OCI-M2 (cell line): Measurements from ENCODE around the gene UBTD2.
"Not testable (repeated sequence)": the region's sequence is repeated elsewhere in the genome, so short reads cannot be mapped to it uniquely, and the experiment has no call there.

Experiments
- DNase-seq: peaks from one replicate; lab custom pipeline; 2025; ENCODE audit not compliant: unreplicated experiment; lab: John Stamatoyannopoulos, UW

UBTD2 gene, protein sequence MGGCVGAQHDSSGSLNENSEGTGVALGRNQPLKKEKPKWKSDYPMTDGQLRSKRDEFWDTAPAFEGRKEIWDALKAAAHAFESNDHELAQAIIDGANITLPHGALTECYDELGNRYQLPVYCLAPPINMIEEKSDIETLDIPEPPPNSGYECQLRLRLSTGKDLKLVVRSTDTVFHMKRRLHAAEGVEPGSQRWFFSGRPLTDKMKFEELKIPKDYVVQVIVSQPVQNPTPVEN

DNA sequence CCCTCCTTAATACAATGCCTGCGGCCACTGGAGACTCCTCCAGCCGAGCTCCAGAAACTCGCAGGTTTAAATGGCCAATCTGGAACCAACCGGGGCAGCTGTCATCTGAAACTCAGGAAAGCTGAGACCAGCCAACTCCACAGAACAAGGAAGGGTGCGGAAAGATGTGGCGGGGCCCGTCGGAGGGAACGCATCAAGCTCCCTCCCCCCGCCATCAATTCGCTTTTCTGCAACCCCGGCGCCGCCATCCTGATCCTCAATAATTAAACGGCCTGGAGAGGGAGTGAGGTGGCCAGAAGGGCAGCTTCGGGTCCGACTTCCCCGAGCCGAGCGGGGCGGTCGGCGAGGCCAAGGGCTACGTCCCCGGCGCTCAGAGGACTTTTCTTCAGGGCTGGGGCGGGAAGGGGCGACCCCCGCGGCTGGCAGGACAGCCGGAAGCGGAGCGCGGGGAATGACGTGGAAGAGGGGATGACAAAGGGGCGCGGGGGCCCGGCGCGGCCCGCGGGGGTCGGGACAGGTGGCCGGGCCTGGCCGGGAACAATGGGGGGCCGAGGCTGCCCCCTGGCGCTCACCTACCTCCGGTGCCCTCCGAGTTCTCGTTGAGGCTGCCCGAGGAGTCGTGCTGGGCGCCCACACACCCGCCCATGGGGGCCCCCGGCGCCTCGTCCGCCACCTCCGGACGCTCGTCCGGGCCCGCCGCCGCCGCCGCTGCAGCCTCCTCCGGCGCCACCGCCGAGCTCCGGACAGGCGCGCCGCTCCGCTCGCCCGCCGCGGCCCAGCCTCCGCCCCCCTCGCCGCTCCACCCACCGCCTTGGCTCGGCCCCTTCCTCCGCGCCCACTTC is at the start of gene UBTD2:
Gene UBTD2, minus strand, starts transcription at position 745 of the 842 bp plus-strand sequence. Its CDS starts 99 bp downstream, at position 646.
- no peak for DNase-seq

DNA sequence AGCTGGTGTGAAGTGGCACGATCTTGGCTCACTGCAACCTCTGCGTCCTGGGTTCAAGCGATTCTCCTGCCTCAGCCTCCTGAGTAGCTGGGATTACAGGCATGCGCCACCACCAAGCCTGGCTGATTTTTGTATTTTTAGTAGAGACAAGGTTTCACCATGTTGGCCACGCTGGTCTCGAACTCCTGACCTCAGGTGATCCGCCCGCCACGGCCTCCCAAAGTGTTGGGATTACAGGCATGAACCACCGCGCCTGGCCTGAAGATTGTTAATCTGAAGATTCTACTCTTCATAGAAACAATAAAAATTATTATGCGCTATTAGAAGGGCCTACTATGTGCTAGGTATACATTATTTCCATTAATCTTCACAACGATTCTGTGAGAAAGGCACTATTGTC is 43.3 kb upstream of the UBTD2 start:
- DNase-seq = not testable (repeated sequence)

DNA sequence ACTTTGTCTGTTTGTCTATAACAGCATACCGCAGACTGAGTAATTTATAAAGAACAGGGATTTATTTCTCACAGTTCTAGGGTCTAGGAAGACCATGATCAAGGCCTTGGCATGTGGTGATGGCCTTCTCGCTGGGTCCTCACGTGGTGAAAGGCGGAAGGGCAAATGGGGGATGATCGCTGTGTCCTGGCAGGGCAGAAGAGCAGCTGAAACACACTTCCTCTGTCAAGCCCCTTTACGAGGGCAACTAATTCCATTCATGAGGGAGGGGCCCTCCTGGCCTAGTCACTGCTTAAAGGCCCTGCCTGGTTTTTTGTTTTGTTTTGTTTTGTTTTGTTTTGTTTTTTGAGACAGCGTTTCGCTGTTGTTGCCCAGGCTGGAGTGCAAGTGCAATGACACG is 41.9 kb upstream of the UBTD2 start:
- DNase-seq = no peak

DNA sequence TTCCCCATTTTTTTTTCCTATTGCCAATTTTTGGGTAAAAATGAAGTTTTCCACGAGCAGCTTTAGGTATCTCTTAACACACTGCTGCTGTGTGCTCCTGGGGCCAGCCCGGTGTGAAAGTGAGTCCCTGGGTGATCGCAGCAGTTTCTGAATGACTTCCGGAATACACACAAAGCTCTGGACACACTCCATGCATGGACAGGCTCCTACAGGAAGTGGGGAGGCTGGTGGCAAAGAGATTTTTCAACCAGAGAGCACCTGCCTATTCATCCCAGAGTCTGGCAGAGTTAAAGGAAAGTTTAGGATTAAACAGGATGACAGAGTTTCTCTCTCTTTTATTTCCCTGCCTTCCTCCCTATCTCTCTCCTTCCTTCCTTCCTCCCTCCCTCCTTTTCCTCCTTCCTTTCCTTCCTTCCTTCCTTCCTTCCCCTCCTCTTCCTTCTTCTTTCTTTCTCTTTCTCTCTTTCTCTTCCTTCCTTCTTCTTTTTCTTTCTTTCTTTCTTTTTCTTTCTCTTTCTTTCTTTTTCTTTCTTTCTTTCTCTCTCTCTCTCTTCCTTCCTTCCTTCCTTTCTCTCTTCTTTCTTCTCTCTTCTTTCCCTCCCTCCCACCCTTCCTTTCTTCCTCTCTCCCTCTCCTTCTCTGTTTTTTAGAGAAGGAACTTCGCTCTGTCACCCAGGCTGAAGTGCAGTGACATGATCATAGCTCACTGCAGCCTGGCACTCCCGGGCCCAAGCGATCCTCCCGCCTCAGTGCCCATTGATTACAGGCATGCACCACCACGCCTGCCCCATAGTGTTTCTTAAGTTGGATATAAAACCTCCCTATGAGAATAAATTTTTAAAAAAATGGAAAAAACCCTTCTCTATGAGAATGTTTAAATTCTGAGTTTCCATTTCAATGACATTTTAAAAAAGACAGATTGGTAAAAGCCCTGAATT is 38.7 kb upstream of the UBTD2 start:
- no peak for DNase-seq

DNA sequence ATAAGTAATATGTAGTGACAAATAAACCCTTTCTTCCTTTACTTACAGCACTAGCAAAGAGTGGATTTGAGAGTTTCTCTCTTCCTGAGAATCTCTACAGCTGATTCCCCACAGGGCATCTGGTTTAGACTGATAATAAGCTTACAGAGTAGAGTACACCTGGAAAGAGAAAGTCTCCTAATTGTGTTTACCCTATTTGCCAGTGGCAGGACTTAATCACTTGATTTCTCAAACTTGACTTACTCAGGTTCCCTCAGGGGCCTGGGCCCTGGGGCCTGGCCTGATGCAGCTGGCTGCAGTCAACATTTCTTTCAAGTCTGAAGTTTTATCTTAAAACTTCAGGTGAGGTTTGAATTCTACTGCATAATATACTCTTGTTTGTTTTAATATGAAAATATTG is 38.0 kb upstream of the UBTD2 start:
- no peak for DNase-seq

DNA sequence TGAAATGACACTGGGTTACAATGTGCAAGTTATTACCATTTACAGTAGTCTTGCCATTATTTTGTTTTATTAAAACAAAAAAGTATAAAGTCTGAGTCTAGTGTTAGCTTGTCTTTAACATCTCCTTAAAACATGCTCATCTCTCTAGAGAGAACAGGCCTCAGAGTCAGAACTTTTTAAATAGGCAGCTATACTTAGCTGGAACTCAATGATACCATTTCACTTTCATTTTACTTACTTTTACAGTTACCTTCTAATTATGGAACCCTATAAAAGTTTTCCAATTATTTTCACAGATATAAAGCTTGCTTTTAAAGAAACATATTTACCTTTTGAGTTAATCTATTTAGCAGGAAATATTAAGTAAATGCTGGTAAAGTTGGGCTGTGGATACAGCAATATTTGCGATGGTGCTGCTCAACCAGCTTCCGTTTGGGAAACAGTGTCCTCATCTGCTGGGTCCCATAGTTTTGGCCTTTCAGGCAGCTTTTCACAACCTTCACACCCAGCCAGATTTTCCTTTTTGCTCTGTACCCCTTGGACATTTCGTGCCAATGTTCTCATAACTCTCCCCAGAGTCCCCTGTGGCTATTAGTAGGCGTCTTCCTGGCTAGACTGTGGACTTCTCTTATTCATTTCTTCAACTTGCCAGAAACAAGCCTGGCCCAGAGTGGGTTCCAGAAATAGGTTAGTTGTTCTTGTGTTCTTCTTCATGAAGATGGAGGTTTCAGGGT is 36.3 kb upstream of the UBTD2 start:
- DNase-seq = no peak

DNA sequence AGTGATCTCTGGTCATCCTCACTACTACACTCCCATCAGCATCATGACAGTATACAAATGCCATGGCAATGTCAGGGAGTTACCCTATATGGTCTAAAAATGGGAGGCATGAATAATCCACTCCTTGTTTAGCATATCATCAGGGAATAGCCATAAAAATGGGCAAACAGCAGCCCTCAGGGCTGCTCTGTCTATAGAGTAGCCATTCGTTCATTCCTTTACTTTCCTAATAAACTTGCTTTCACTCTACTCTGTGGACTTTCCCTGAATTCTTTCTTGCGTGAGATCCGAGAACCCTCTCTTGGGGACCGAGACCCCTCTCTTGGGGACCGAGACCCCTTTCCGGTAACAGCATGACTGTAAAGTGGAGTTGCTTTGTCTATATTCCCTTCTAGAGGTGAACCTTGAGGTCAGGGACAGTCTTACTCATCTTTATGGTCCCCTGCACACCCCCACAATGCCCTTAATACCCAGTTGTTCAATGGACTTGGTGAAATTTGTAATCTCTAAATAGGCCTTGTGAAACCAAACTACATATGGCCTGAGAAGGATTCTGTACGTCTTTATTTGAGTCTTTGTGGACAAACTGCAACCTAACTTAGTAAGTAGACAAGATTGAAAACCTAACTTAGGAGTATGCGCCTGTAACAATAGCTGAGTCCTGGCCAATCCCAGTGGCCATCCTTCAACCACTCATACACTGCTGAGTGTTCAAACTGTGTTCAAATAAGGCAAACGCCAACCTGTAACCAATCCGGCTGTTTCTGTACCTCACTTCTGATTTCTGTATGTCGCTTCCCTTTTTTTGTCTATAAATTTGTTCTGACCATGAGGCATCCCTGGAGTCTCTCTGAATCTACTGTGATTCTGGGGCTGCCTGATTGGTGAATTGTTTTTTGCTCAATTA is 32.3 kb upstream of the UBTD2 start:
- no peak for DNase-seq

DNA sequence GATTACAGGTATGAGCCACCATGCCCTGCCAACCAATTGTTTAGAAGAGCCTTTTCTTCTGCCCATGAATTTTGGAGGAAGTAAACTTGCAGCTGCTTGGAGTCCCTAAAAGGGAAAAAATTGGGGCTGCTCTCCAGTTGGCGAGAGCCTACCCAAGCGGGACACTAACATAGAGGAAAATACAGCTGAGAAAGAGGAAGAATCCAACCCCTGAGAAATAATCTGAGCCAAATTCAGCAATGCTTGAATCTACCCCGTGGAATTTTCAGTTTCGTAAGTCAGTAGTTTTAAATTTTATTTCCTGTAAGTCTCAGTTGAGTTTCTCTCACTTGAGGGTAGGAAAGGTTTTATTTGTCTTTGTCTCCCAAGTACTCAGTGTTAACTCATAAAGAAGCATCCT is 30.4 kb upstream of the UBTD2 start:
- DNase-seq = no peak

DNA sequence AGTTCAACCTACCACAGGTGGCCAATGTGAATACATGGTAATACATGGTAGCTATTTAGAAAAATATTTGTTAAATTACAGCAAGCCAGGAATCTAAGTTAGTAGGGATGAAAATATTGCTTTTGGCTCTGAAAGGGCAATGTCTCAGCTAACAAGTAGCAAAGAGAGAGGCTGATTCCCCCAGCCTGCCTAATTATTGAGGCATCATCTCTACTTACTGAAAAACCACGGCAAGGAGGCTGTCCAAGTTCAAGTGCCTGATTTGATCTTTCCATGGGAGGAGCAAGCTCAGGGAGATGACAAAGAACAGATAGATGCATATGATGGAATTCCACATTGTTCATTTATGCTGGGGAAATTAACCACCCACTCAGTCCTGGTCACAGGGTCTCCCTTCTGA is 28.7 kb upstream of the UBTD2 start:
- DNase-seq = no peak

DNA sequence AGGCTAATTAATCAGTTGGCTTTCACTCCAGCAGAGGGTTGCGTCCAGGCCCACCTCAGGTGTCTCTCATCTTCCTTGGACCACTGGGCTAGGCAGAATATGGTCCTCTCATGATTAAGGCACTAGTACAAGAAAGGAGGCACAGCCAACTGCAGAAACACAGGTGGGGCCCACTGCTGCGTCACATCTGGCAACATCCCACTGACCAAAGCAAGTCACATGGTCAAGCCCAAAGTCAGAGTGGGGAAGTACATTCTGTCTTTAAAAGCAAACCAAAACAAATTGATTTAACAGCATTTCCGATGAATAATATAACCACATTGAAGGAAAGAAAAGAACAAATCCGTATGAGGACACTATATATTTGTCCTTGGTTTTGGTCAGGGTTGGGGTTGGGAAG is 28.0 kb upstream of the UBTD2 start:
- no peak for DNase-seq

DNA sequence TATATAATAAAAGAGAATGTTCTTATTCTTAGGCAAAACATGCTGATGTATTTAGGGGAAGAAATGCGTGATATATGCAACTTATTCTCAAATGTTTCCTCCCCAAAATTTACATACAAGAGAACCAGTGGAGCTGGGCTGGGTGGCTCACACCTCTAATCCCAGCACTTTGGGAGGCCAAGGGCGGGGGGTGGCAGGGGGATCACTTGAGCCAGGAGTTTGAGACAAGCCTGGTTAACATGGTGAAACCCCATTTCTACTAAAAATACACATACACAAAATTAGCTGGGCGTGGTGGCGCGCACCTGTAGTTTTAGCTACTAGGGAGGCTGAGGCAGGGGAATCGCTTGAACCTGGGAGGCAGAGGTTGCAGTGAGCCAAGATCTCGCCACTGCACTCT is 27.5 kb upstream of the UBTD2 start:
- no peak for DNase-seq

DNA sequence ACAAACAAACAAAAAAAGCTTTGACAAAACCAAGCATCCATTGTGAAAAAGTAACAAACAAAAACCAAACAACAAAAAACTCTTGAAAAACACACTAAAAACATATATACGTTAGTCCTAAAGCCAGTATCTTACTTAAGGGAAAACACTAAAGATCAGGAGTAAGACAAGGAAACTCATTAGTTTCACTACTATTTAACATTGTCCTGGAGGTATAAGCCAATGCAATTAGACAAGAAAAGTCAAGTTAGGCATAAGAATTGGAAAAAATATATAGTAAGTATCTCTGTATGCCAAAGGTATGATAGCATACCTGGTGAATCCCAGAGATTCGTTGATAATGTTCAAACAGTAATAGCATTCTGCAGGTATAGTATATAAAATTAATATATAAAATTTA is 21.8 kb upstream of the UBTD2 start:
- DNase-seq = no peak

DNA sequence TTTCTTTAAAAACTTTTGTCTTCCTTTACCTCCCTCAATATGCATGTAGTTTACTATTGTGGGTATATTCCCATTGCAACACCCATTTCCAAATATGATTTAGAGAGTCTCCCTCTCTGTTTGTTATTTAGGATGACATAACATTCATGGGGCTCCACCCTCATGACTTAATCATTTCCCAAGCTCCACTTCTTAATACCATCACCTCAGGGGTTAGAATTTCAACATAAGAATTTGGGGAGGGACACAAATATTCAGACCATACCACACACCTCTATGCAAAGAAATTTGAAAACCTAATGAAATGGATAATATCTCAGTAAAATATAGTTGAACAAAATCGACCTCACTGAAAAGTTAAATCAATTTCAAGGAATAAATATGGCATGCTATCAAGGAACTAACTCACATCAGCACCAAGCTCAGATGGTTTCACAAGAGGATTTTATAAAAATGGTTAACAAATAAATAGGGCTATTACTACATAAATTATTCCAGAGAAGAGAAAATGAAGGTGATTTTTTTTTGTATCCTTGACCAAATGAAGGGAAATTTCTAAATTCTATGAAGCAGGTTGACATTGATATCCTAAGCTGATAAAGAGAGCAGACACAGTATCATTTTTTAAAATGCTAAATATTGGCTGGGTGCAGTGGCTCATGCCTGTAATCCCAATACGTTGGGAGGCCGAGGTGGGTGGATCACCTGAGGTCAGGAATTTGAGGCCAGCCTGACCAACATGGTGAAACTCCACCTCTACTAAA is 20.2 kb upstream of the UBTD2 start:
- DNase-seq = no peak

DNA sequence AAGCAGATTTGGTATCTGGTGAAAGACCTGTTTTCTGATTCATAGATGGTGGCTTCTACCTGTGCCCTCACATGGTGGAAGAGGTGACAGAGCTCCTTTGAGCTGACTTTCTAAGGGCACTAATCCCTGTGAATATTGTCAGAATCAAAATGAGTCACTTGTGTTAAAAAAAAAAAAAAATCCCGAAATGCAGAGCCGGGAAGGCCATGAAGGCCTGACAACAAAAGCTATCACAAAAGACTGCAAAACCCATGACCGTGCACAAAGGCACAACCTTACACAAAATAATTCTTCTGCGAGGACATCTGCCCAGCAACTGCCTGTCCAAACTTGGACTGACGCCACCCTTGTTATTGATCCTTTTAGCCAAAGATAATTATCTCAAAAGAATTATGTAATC is 19.6 kb upstream of the UBTD2 start:
- no peak for DNase-seq

DNA sequence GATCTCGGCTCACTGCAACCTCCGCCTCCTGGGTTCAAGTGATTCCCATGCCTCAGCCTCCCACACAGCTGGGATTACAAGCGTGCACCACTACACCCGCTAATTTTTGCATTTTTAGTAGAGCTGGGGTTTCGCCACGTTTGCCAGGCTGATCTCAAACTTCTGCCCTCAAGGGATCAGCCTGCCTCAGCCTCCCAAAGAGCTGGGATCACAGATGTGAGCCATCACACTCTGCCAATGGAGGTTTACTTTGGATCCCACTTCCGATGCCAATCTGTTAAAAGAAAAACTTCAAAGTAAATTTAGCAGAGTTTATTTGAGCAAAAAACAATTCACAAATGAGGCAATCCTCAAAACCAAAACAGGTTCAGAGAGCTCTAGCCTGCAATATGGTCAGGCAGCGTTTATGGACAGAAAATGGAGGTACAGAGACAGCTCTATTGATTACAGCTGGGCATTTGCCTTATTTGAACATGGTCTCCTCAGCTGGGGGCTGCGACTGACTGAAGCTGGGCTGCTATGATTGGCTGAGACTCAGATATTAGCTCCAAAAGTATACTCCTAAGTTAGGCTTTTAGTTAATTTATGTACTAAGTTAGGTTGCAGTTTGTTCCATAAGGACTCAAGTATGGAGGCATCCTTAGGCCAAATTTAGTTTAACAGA is 18.6 kb upstream of the UBTD2 start:
- no peak for DNase-seq

DNA sequence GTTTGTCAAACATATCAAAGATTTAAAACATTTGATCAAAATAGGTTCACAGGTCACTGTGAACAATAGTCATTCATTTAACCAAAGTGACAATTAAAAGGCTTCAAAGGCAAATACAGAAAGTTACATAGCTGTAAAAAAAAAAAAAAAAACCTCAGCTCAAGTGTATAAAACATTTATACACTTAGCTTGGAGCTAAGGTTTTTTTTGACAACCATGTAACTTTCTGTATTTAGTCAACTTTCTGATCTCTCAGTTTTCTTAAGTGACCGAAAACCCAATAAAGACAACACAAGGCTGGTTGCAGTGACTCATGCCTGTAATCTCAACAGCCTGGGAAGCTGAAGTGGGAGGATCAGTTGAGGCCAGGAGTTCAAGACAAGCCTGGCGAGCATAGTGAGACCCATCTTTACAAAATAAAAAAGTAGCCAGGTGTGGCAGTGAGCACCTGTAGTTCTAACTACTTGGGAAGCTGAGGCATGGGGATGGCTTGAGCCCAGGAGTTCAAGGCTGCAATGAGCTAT is 16.4 kb upstream of the UBTD2 start:
- DNase-seq = no peak

DNA sequence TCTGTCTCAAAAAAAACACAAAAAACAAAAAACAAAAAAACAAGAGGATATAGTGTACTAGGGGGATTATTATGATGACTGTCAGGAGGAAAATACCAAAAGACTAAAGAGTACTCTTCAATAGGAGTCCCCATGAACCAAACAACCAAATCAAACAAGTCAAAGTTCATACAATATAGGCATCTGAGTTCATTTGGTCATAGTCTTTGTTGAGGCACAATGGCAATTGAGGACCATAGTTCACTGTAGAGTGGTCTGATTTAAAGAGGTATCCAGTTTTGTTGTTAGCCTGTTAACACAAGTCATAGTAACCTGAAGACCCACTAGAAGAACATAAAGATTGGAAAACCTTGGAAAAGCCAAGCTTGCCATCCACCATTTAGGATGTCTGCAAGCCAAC is 11.3 kb upstream of the UBTD2 start:
- DNase-seq = no peak

DNA sequence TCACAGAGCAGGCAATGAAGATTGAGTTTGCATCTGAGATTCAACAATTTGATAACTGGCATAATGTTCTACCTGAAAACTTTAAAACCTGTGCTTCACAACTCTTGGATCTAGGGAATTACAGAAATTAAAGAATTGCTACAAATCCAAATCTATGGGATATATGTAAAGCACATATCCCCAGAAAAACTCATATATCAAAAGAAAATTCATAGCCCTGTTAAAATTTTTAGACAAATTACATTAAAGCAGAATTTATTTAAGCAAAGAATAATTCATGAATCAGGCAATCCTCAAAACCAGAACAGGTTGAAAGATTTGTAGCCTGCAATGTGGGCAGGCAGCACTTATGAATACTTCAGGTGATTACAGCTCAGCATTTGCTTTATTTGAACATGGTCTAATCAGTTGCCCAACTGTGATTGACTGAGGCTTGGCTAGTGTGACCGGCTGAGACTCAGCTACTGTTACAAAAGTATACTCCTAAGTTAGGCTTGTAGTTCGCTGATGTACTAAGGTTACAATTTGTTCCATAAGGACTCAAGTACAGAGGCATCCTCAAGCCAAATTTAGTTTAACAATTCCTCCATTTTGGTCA is 10.3 kb upstream of the UBTD2 start:
- no peak for DNase-seq
